Vagina (tissue), 2 donors: ENCODE results near the gene RSPH9.

Experiments used
- CTCF ChIP-seq, 3 experiments: fragments of 450-650 bp in 2 of 3; fragments of 200-600 bp in 1 of 3; sonication (generic) in 1 of 3; IDR thresholded peaks; one replicate each; pipeline ENCODE4 v1.5.1; 2017 to 2019; ENCODE audit warnings: antibody characterized with exemption in 3 of 3, mild to moderate bottlenecking in 2 of 3, moderate library complexity in 2 of 3
- POLR2AphosphoS5 ChIP-seq, 2 donors: sonication (generic); formaldehyde crosslinking; IDR thresholded peaks; one replicate each; pipeline ENCODE4 v1.9.0; 2017; ENCODE audit warnings: antibody characterized with exemption in 2 of 2, mild to moderate bottlenecking in 2 of 2, low read depth in 1 of 2; ENCODE audit not compliant: insufficient read depth in 1 of 2

GRCh38 chr6:43625393-43625992 is 19.3 kb upstream of the RSPH9 start:
- no peak for TF ChIP-seq POLR2AphosphoS5 (IDR thresholded peaks at IDR 0.05; ENCODE audit: insufficient read depth in 1 of 2, low read depth in 1 of 2)
- TF ChIP-seq CTCF (IDR thresholded peaks at IDR 0.05) = no peak
